H1 (cell line): Measurements from ENCODE around the gene TYW5.
A peak's percentile ranks its signal among the peaks of the same experiment; 100 is the strongest.

Experiments
- CTCF ChIP-seq, 3 experiments: IDR thresholded peaks; 1 replicate in 2 of 3; 2 replicates in 1 of 3; pipeline versions ENCODE4 v1.5.1 to v1.6.1; 2011; ENCODE audit warnings: low read length in 3 of 3, mild to moderate bottlenecking in 3 of 3, inconsistent platforms in 2 of 3, low read depth in 1 of 3, moderate library complexity in 1 of 3; ENCODE audit not compliant: insufficient read depth in 1 of 3; ENCODE audit errors: control extremely low read depth in 1 of 3
- EZH2 ChIP-seq: fragments of 200-600 bp; sonication (generic); IDR thresholded peaks from 2 replicates; pipeline ENCODE4 v1.7.1; 2012; ENCODE audit warnings: low read depth, mild to moderate bottlenecking, moderate library complexity, low read length, inconsistent platforms; ENCODE audit not compliant: severe bottlenecking
- POLR2A ChIP-seq, 2 experiments: IDR thresholded peaks; 1 replicate in 1 of 2; 2 replicates in 1 of 2; pipeline ENCODE4 v1.6.1; 2011; ENCODE audit warnings: low read depth in 2 of 2, low read length in 2 of 2, mild to moderate bottlenecking in 2 of 2; ENCODE audit errors: control extremely low read depth in 1 of 2
- RBBP5 ChIP-seq: IDR thresholded peaks from 2 replicates; pipeline ENCODE4 v1.7.1; 2012; ENCODE audit warnings: low read depth, mild to moderate bottlenecking, inconsistent platforms, low read length, moderate library complexity, borderline replicate concordance
- SIN3A ChIP-seq, 2 experiments: IDR thresholded peaks in 1 of 2; conservative IDR thresholded peaks in 1 of 2; 2 replicates each; pipeline ENCODE4 v1.6.1; 2011 to 2012; ENCODE audit warnings: low read length in 2 of 2, improper control_type of control experiment in 1 of 2, low read depth in 1 of 2, mild to moderate bottlenecking in 1 of 2

DNA sequence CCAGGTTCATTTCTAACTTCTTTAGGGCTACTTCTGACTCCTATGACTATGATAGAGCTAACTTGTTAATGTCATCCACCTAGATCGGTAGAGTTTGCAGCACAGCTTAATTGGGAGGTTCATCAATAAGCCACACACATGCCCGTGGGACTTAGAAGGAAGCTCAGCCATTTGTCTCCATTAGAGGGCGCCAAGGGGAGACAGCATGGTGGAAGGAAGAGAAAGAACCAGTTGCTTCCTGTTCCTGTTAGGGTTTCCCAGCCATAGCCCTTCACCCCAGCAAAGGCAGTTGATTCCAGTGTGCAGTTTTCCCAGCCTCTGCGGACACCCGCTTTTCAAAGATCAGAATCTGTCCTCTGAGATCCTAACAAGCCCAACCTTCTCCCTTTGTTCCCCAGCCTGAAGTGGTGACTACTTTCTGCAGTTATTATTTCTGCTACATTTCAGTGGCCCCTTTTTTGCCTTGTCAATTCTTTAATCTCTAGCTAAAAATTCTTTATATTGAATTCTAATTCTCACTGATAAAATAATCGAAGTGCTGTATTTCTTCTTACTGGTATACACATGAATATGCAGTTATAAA, 30.4 kb upstream of the TYW5 start:
- no peak for TF ChIP-seq EZH2
- no peak for TF ChIP-seq POLR2A (IDR thresholded peaks at IDR 0.05; ENCODE audit: control extremely low read depth in 1 of 2, low read depth in 2 of 2, low read length in 2 of 2)
- peak; percentile 65 to 96 (median 70) for TF ChIP-seq CTCF (IDR thresholded peaks at IDR 0.05; ENCODE audit: control extremely low read depth in 1 of 3, insufficient read depth in 1 of 3, low read depth in 1 of 3, low read length in 3 of 3)
- TF ChIP-seq RBBP5 = no peak
- no peak for TF ChIP-seq SIN3A (conservative IDR thresholded peaks at IDR 0.05 in 1 of 2, IDR thresholded peaks at IDR 0.05 in 1 of 2; ENCODE audit: low read depth in 1 of 2, low read length in 2 of 2)
